HUES6 (cell line): Measurements from ENCODE around the gene RASL10B.

Source experiments
- H3K27ac ChIP-seq: 2 replicates; pipeline ENCODE4 v1.7.0; 2013; ENCODE audit warnings: low read depth, mild to moderate bottlenecking, low read length, inconsistent platforms
- H3K27me3 ChIP-seq: 2 replicates; pipeline ENCODE4 v1.6.1; 2013; ENCODE audit warnings: low read length; ENCODE audit not compliant: control insufficient read depth, insufficient read depth
- H3K36me3 ChIP-seq: 2 replicates; pipeline ENCODE4 v1.6.1; 2013; ENCODE audit warnings: low read length; ENCODE audit not compliant: control insufficient read depth, insufficient read depth
- H3K4me1 ChIP-seq: 2 replicates; pipeline ENCODE4 v1.6.1; 2013; ENCODE audit warnings: low read length; ENCODE audit not compliant: control insufficient read depth, insufficient read depth
- H3K4me3 ChIP-seq: 2 replicates; pipeline ENCODE4 v1.5.1; 2013; ENCODE audit warnings: low read depth, low read length
- H3K9ac ChIP-seq: one replicate; pipeline ENCODE4 v1.6.1; 2013; ENCODE audit warnings: mild to moderate bottlenecking, low read length
- H3K9me3 ChIP-seq: 2 replicates; pipeline ENCODE4 v1.6.1; 2013; ENCODE audit warnings: low read depth, low read length; ENCODE audit not compliant: control insufficient read depth, insufficient read depth

The RASL10B gene

DNA sequence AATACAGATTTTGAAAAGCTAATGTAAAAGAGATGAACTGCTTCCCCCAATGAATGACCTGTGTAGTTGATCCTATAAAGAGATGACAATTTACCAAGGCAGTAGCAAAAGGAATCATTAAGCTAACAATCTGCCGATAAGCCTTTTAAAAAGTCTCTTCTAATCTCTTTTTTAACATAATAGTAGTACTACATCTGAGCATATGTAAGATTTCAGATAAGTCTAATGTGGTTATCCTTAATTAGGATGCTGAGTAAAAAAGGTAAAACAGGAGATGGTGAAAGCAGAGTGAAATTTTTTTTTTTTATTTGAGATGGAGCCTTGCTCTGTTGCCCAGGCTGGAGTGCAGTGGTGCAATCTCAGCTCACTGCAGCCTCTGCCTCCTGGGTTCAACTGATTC is 26.2 kb upstream of the RASL10B start:
- H3K9ac ChIP-seq, result no peak overlapping the region
- no peaks in the 10 kb centered on the region for H3K4me1 ChIP-seq
- no peak overlapping the region for H3K27ac ChIP-seq
- no peak overlapping the region for H3K4me3 ChIP-seq
- H3K27me3 ChIP-seq, result no peaks in the 10 kb centered on the region
- H3K9me3 ChIP-seq, result no peaks in the 10 kb centered on the region
- H3K36me3 ChIP-seq, result peaks cover 24% of the 10 kb centered on the region

- Histone ChIP-seq H3K4me3 (no peak overlapping the region), H3K27ac (no peak overlapping the region), H3K27me3 (no peaks in the 10 kb centered on the region), H3K4me1 (no peaks in the 10 kb centered on the region), H3K9ac (no peak overlapping the region), H3K36me3 (peaks cover 24% of the 10 kb centered on the region), H3K9me3 (no peaks in the 10 kb centered on the region)
Measured at GRCh38 chr17:35705705-35706104, 25.7 kb upstream of the RASL10B start.

DNA sequence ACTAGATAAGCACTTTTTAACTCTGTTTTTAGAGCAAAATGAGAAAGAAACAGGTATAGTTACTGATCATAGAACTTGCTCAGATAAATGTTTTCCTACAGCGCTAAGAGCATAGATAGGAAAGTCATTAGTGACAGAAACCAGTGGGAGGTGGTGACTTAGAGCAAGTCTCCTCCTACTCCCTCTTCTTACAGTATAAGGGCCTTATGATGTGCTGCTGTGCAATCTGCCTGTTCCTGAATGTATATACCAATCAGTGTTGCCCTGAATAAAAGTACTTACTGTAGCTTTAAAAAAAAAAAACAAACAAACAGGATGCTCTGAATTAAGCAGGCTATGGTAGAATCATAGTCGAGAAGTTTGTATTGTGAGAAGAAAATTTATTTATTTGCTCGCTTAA is 23.3 kb upstream of the RASL10B start:
- H3K27ac ChIP-seq, result no peak overlapping the region
- H3K9ac ChIP-seq, result no peak overlapping the region
- no peak overlapping the region for H3K4me3 ChIP-seq
- no peaks in the 10 kb centered on the region for H3K9me3 ChIP-seq
- peaks cover 42% of the 10 kb centered on the region for H3K36me3 ChIP-seq
- H3K4me1 ChIP-seq, result no peaks in the 10 kb centered on the region
- no peaks in the 10 kb centered on the region for H3K27me3 ChIP-seq

DNA sequence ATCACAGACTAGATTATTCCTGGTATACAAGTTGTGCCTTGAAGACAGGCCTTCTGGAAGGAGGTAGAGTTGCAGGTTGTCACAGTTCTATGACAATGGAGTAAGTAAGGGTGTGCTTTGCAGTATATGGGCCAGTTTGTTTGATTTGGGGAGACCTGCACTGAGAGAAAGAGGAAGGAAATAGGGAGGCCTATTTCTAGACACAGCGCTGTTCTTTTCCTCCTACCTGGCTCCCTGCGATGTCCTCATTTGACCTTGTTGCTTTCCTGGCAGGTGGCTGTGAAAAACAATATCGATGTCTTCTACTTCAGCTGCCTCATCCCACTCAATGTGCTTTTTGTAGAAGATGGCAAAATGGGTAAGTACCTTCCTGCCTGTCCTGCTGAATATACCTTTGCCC is 22.5 kb upstream of the RASL10B start:
- Histone ChIP-seq H3K27ac (no peak overlapping the region), H3K4me1 (peaks cover 4% of the 10 kb centered on the region; the same call in 1 of the 2 replicates), H3K9me3 (no peaks in the 10 kb centered on the region), H3K9ac (no peak overlapping the region), H3K4me3 (no peak overlapping the region), H3K27me3 (no peaks in the 10 kb centered on the region), H3K36me3 (peaks cover 44% of the 10 kb centered on the region)

GRCh38 chr17:35709874-35710273 is 21.6 kb upstream of the RASL10B start:
- H3K9ac ChIP-seq, result no peak overlapping the region
- H3K9me3 ChIP-seq, result no peaks in the 10 kb centered on the region
- peaks cover 47% of the 10 kb centered on the region for H3K36me3 ChIP-seq
- H3K27me3 ChIP-seq, result no peaks in the 10 kb centered on the region
- H3K4me1 ChIP-seq, result peaks cover 4% of the 10 kb centered on the region; the same call in 1 of the 2 replicates
- H3K27ac ChIP-seq, result no peak overlapping the region
- H3K4me3 ChIP-seq, result no peak overlapping the region

DNA sequence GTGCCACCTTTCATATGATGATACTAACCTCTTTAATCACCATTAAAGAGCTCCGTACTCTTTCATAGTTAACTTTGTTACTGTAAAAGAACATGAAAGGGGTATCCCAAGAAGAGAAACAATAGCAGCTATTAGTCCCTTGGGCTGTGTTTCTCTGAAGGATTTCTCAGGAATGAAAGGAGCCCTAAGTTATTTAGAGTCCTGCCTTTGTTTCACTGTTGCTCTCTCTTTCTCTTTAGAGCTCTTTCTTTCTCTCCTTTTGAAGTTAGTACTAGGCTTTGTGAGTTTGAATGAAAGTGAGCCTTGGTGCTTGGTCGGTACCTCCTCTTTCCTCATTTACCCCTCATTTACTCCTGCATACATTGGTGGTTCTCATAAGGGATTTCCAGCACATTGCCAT is 20.5 kb upstream of the RASL10B start:
- Histone ChIP-seq H3K4me3 (no peak overlapping the region), H3K27me3 (no peaks in the 10 kb centered on the region), H3K27ac (no peak overlapping the region), H3K9ac (no peak overlapping the region), H3K36me3 (peaks cover 56% of the 10 kb centered on the region), H3K9me3 (no peaks in the 10 kb centered on the region), H3K4me1 (peaks cover 4% of the 10 kb centered on the region; the same call in 1 of the 2 replicates)

GRCh38 chr17:35713069-35713728 is 18.2 kb upstream of the RASL10B start:
- H3K9ac ChIP-seq, result peak overlapping the region; percentile 41
- peaks cover 71% of the 10 kb centered on the region for H3K36me3 ChIP-seq
- no peak overlapping the region for H3K4me3 ChIP-seq
- no peaks in the 10 kb centered on the region for H3K9me3 ChIP-seq
- H3K27me3 ChIP-seq, result no peaks in the 10 kb centered on the region
- no peak overlapping the region; the same call in 1 of the 2 replicates for H3K27ac ChIP-seq
- H3K4me1 ChIP-seq, result peaks cover 4% of the 10 kb centered on the region; the same call in 1 of the 2 replicates

- Histone ChIP-seq H3K27ac (no peak overlapping the region), H3K27me3 (no peaks in the 10 kb centered on the region), H3K4me1 (peaks cover 4% of the 10 kb centered on the region; the same call in 1 of the 2 replicates), H3K36me3 (peaks cover 60% of the 10 kb centered on the region), H3K9ac (no peak overlapping the region), H3K9me3 (no peaks in the 10 kb centered on the region), H3K4me3 (no peak overlapping the region)
Measured at GRCh38 chr17:35714988-35715387, 16.5 kb upstream of the RASL10B start.

DNA sequence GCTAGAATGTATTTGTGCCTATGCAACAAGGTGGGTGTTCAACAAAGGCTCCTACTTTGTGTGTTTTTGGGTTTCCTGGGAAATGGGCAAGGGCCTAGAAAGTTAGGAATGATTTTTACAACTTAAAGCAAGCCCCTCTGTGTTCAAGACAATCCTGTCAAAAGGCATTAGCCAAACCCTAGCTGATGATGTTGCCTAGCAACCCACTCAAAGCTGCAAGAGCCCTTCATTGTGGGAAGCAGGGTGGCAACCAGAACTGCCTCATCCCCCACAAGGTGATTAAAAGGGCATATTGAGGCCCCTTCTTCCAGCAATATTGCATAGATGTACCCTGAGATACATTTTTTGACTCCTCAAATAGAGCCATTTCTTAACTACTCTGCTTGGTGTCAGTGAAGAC is 16.0 kb upstream of the RASL10B start:
- Histone ChIP-seq H3K27me3 (no peaks in the 10 kb centered on the region), H3K4me3 (no peak overlapping the region), H3K4me1 (peaks cover 4% of the 10 kb centered on the region; the same call in 1 of the 2 replicates), H3K9ac (no peak overlapping the region), H3K9me3 (no peaks in the 10 kb centered on the region), H3K27ac (no peak overlapping the region), H3K36me3 (peaks cover 59% of the 10 kb centered on the region)

GRCh38 chr17:35716173-35716572 is 15.3 kb upstream of the RASL10B start:
- Histone ChIP-seq H3K9ac (no peak overlapping the region), H3K4me3 (no peak overlapping the region), H3K9me3 (no peaks in the 10 kb centered on the region), H3K4me1 (peaks cover 4% of the 10 kb centered on the region; the same call in 1 of the 2 replicates), H3K27ac (no peak overlapping the region), H3K36me3 (peaks cover 53% of the 10 kb centered on the region), H3K27me3 (no peaks in the 10 kb centered on the region)

- Histone ChIP-seq H3K9ac (no peak overlapping the region), H3K9me3 (no peaks in the 10 kb centered on the region), H3K4me3 (no peak overlapping the region), H3K27me3 (no peaks in the 10 kb centered on the region), H3K36me3 (peaks cover 51% of the 10 kb centered on the region), H3K27ac (no peak overlapping the region), H3K4me1 (peaks cover 4% of the 10 kb centered on the region; the same call in 1 of the 2 replicates)
Measured at GRCh38 chr17:35716897-35717465, 14.5 kb upstream of the RASL10B start.
